Hepatocyte (in vitro differentiated cells): ENCODE measurements around the gene KLHL8. TPM values are rescaled to one million over a fixed set of nuclear protein-coding genes. Genes with fewer than 3 reads are reported as not detected.

Experiments
- DNase-seq: peaks from one replicate; pipeline ENCODE4 v3.0.0-alpha.2; 2016; ENCODE audit warnings: low spot score
- H2AFZ ChIP-seq: fragments of 200-600 bp; sonication (generic); 2 replicates; pipeline ENCODE4 v1.6.0; 2016; ENCODE audit warnings: antibody characterized with exemption, mild to moderate bottlenecking
- H3K27ac ChIP-seq: fragments of 200-600 bp; sonication (generic); 2 replicates; pipeline ENCODE4 v1.5.1; 2016; ENCODE audit warnings: mild to moderate bottlenecking
- H3K27me3 ChIP-seq: fragments of 200-600 bp; sonication (generic); 2 replicates; pipeline ENCODE4 v1.6.1; 2016
- H3K36me3 ChIP-seq: fragments of 200-600 bp; sonication (generic); replicated peaks from 2 replicates; pipeline ENCODE4 v1.5.1; 2016; ENCODE audit warnings: low read depth; ENCODE audit not compliant: insufficient read depth
- H3K4me1 ChIP-seq: fragments of 200-600 bp; sonication (generic); 2 replicates; pipeline ENCODE4 v1.5.1; 2016; ENCODE audit warnings: mild to moderate bottlenecking, moderate library complexity; ENCODE audit not compliant: insufficient read depth
- H3K4me2 ChIP-seq: fragments of 200-600 bp; sonication (generic); 2 replicates; pipeline ENCODE4 v1.6.0; 2016
- H3K4me3 ChIP-seq: fragments of 200-600 bp; sonication (generic); 2 replicates; pipeline ENCODE4 v1.5.1; 2016; ENCODE audit warnings: mild to moderate bottlenecking
- H3K79me2 ChIP-seq: fragments of 200-600 bp; sonication (generic); 2 replicates; pipeline ENCODE4 v1.6.0; 2017; ENCODE audit warnings: mild to moderate bottlenecking
- H3K9me2 ChIP-seq: fragments of 200-600 bp; sonication (generic); replicated peaks from 2 replicates; pipeline ENCODE4 v1.6.0; 2017; ENCODE audit warnings: mild to moderate bottlenecking; ENCODE audit not compliant: insufficient read depth
- H3K9me3 ChIP-seq: fragments of 200-600 bp; sonication (generic); 2 replicates; pipeline ENCODE4 v1.5.1; 2016; ENCODE audit warnings: low read depth, mild to moderate bottlenecking
- H4K20me1 ChIP-seq: fragments of 200-600 bp; sonication (generic); 2 replicates; pipeline ENCODE4 v1.6.0; 2016; ENCODE audit warnings: mild to moderate bottlenecking; ENCODE audit not compliant: insufficient read depth, poor library complexity, severe bottlenecking
- EZH2 ChIP-seq: fragments of 200-600 bp; sonication (generic); IDR thresholded peaks from 2 replicates; pipeline ENCODE4 v1.6.1; 2016; ENCODE audit warnings: antibody characterized with exemption, mild to moderate bottlenecking, borderline replicate concordance
- EZH2phosphoT487 ChIP-seq: fragments of 200-600 bp; sonication (generic); IDR thresholded peaks from one replicate; pipeline ENCODE4 v1.6.1; 2018; ENCODE audit warnings: antibody characterized with exemption, mild to moderate bottlenecking, low read depth, moderate library complexity; ENCODE audit not compliant: unreplicated experiment, severe bottlenecking
- WGBS: methylation state at CpG from one replicate; pipeline ENCODE4 v1.1.6; 2016; ENCODE audit warnings: low lambda C conversion rate; ENCODE audit errors: missing lambda C conversion rate; 5-methylcytosine and 5-hydroxymethylcytosine counted together
- polyA plus RNA-seq: library from polyadenylated mRNA; unstranded; fragments of >200 nt; fragmentation: Nextera tagmentation; extraction: Ambion mirVana; gene quantifications from 2 replicates; pipeline ENCODE4 v1.2.1, GENCODE V29; 2016
- total RNA-seq: library from RNA; depleted of rRNA; stranded (reverse); fragments of >200 nt; gene quantifications from 2 replicates; pipeline ENCODE4 v1.2.3, GENCODE V29; 2014
- TF ChIP-seq, protein P1 (sequence below): fragments of 200-600 bp; sonication (generic); IDR thresholded peaks from 2 replicates; pipeline ENCODE4 v1.5.1; 2016; ENCODE audit warnings: antibody characterized with exemption, mild to moderate bottlenecking; ENCODE audit not compliant: poor library complexity

KLHL8 gene
- total and polyA plus RNA-seq, 2 experiments from 2014 or later, result 10.0 to 23.9 TPM

DNA sequence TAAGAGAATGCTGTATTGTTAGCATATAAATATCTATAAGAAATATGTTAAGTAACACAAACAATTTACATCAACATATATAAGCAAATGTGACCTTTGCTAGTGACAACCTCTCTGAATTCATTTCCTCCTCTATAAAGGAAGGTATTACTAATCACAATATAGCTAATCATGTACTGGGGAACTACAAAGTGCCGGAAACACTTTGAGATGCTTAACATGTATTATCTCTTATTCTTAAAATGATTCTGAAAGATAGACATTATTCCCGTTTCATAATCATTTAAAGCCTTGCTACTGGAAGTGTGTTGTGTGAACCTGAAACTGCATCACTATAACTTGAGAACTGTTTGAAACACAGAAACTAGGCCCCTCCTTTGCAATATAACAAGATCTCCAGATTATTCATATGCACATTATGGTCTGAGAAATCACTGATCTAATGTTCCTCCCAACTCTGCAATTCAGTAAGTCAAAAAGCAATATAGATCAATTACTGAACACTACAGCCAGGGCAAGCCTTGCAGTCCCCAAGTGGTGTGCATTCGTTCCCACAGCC, 54.0 kb downstream of the KLHL8 start:
- H3K79me2 ChIP-seq, result no peaks in the 10 kb centered on the region
- no peaks in the 10 kb centered on the region for H3K27me3 ChIP-seq
- no peaks in the 10 kb centered on the region for H3K9me3 ChIP-seq
- H2AFZ ChIP-seq, result no peak overlapping the region
- no peak overlapping the region for H3K4me2 ChIP-seq
- no peaks in the 10 kb centered on the region for H3K36me3 ChIP-seq
- no peaks in the 10 kb centered on the region for H3K9me2 ChIP-seq
- TF ChIP-seq, protein P1, sequence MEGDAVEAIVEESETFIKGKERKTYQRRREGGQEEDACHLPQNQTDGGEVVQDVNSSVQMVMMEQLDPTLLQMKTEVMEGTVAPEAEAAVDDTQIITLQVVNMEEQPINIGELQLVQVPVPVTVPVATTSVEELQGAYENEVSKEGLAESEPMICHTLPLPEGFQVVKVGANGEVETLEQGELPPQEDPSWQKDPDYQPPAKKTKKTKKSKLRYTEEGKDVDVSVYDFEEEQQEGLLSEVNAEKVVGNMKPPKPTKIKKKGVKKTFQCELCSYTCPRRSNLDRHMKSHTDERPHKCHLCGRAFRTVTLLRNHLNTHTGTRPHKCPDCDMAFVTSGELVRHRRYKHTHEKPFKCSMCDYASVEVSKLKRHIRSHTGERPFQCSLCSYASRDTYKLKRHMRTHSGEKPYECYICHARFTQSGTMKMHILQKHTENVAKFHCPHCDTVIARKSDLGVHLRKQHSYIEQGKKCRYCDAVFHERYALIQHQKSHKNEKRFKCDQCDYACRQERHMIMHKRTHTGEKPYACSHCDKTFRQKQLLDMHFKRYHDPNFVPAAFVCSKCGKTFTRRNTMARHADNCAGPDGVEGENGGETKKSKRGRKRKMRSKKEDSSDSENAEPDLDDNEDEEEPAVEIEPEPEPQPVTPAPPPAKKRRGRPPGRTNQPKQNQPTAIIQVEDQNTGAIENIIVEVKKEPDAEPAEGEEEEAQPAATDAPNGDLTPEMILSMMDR, result no peak
- TF ChIP-seq EZH2phosphoT487, result no peak
- no peak for TF ChIP-seq EZH2
- no peak for DNase-seq
- H3K4me1 ChIP-seq, result no peaks in the 10 kb centered on the region
- H3K27ac ChIP-seq, result no peak overlapping the region
- 99% methylated on average over 3 of the region's 3 CpGs for WGBS
- no peak overlapping the region for H3K4me3 ChIP-seq
- no peaks in the 10 kb centered on the region for H4K20me1 ChIP-seq

DNA sequence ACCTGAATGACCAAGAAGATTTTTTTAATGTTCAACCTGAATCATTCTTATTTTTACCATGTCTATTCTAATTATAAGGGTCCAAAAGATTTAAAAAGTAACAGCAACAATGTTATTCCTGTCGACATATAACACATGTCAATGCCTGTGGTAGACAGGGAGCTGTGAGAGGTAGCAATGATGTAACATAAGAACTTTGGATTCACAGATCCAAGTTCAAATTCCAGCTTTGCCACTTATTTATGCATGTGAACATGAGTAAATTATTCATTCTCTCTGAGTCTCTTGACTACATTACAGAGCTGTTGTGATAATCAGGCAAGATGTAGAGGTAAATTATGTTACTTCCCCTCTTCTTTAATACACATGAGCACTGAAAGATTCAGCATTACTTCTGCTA, 54.5 kb downstream of the KLHL8 start:
- H3K27ac ChIP-seq, result no peak overlapping the region
- peak; percentile 27 for DNase-seq
- H3K4me1 ChIP-seq, result no peaks in the 10 kb centered on the region

DNA sequence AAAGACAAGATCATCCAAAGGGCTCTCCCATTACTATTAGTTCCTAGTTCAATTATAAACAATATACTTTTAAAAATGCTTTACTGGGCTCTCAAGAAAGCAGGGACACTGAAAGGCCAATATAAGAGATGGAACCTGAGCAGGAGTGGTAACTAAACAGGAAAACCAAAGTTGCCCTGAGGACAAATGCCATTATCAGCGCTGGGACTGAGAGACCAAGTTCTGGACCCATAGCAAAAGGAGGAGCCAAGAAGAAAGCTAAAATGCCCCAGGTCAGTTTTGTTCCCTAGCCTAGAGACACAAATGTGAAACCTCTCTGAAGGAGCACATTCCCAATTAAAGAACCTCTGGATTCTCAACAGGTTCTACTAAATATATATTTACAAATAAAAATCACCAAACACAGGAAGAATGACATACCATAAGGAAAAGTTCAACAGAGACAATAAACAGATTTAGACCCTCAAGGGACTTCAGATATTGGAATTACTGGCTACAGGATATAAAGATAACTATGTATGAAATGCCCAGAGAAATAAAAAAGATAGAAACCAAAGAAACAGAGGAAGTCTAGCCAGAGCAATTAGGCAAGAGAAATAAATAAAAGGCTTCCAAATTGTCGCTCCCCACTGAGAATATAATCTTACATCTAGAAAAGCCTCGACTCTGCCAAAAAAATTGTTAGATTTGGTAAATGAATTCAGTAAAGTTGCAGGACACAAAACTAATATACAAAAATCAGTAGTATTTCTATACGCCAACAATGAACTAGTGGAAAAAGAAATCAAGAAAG, 67.1 kb downstream of the KLHL8 start:
- Histone ChIP-seq H3K4me1 (peaks cover 23% of the 10 kb centered on the region), H4K20me1 (no peaks in the 10 kb centered on the region), H3K9me2 (no peaks in the 10 kb centered on the region), H3K27me3 (no peaks in the 10 kb centered on the region), H3K27ac (peak overlapping the region; percentile 20), H3K79me2 (no peaks in the 10 kb centered on the region), H2AFZ (no peak overlapping the region), H3K4me2 (no peak overlapping the region), H3K9me3 (no peaks in the 10 kb centered on the region), H3K36me3 (no peaks in the 10 kb centered on the region), H3K4me3 (no peak overlapping the region)
- WGBS, result 69% methylated on average over 4 of the region's 4 CpGs
- no peak for DNase-seq
- TF ChIP-seq, protein P1, result no peak
- no peak for TF ChIP-seq EZH2phosphoT487
- no peak for TF ChIP-seq EZH2

More for the DNA sequence above, 54.5 kb downstream of the KLHL8 start:
- Histone ChIP-seq H3K79me2 (no peaks in the 10 kb centered on the region), H3K9me3 (no peaks in the 10 kb centered on the region), H2AFZ (no peak overlapping the region), H3K27me3 (no peaks in the 10 kb centered on the region), H3K9me2 (no peaks in the 10 kb centered on the region), H3K36me3 (no peaks in the 10 kb centered on the region), H3K4me2 (no peak overlapping the region), H4K20me1 (no peaks in the 10 kb centered on the region), H3K4me3 (no peak overlapping the region)
- no peak for TF ChIP-seq EZH2phosphoT487
- TF ChIP-seq, protein P1, result no peak
- TF ChIP-seq EZH2, result no peak
- WGBS, result 93% methylated on average over 1 of the region's 1 CpG
